PC-3 (cell line): ENCODE measurements around the gene ELOA.

ENCODE experiments used
- EZH2 ChIP-seq: fragments of 300-600 bp; sonication (generic); IDR thresholded peaks from one replicate; pipeline ENCODE4 v1.6.1; 2017; ENCODE audit warnings: antibody characterized with exemption, mild to moderate bottlenecking, low read length; ENCODE audit not compliant: unreplicated experiment
- EZH2phosphoT487 ChIP-seq: fragments of 300-600 bp; sonication (generic); IDR thresholded peaks from 2 replicates; pipeline ENCODE4 v1.6.1; 2018; ENCODE audit warnings: mild to moderate bottlenecking, antibody characterized with exemption, low read length, borderline replicate concordance
- TF ChIP-seq, protein P1 (sequence below): fragments of 300-600 bp; sonication (generic); conservative IDR thresholded peaks from 2 replicates; pipeline ENCODE4 v1.5.1; 2017; ENCODE audit warnings: antibody characterized with exemption, low read depth, mild to moderate bottlenecking, low read length

DNA sequence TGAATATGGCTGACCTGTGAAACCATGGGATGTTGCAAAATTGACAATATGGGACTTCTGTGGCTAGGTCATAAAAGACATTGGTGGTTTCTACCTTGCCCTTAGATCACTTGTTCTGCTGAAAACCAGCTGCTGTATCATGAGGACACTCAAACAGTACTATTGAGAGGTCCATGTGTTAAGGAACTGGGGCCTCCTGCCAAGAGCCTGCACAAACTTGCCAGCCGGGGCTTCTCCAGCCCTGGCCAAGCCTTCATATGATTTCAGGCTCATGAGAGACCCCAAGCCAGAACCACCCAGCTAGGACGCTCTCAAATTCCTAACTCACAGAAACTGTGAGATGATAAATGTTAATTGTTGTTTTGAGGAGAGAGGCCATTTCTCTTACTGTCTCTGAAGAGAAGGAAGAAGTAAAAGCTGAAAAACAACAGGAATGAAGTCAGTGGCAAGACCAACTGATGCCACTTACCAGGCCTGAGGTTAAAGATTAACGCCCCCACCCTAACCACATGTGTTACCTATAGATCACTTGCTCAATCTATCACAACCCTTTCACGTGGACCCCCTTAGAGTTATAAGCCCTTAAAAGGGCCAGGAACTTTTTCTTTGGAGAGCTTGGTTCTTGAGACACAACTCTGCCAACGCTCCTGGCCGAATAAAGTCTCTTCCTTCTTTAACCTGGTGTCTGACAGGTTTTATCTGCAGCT lies 31.1 kb downstream of the ELOA start:
- TF ChIP-seq, protein P1, sequence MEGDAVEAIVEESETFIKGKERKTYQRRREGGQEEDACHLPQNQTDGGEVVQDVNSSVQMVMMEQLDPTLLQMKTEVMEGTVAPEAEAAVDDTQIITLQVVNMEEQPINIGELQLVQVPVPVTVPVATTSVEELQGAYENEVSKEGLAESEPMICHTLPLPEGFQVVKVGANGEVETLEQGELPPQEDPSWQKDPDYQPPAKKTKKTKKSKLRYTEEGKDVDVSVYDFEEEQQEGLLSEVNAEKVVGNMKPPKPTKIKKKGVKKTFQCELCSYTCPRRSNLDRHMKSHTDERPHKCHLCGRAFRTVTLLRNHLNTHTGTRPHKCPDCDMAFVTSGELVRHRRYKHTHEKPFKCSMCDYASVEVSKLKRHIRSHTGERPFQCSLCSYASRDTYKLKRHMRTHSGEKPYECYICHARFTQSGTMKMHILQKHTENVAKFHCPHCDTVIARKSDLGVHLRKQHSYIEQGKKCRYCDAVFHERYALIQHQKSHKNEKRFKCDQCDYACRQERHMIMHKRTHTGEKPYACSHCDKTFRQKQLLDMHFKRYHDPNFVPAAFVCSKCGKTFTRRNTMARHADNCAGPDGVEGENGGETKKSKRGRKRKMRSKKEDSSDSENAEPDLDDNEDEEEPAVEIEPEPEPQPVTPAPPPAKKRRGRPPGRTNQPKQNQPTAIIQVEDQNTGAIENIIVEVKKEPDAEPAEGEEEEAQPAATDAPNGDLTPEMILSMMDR = no peak
- TF ChIP-seq EZH2 (no peak), EZH2phosphoT487 (no peak)
